HG02571 (cell line): ENCODE results near the gene AKAP6.

Experiments used
- ATAC-seq: cut with Tn5 transposase; IDR thresholded peaks from one replicate; pipeline ENCODE4 v1.9.1; 2021; ENCODE audit warnings: mild to moderate bottlenecking, moderate library complexity; ENCODE audit not compliant: unreplicated experiment

The AKAP6 gene

DNA sequence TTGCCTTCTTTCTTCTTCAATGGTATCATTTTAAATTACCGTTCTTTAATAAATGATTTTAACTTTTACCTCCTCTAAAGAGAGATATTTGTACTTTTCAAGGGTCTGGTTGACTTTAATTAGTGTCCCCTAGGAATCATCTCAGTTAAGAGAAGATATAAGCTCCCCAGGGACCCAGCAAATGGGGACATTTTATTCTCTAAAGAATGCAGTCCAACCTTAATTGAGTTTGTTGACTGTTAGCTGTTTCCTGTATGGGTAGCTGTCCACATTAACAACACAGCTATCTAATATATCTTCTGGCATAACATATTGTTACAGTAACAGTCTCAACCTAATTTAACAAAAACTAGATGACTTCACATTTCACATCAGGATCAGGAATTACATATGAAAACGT, 368.0 kb downstream of the AKAP6 start:
- no peak for ATAC-seq

DNA sequence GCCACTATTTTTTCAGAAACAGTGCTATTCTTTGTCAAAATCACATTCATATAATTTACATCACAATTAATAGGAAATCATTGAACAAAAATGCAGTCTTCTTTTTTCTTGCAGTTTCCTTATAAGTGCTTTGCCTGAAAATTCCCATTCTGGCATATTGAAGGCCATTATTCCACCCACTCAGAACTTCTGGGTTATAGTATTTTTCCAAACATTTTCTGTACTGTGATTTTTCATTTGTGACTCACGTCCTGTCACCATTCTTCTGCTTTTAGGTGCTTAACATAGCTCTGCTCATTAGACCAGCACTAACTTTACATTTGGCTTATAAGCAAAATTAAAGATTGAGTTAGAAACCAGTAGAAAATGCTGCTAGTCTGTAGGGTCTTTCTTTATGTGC, 368.6 kb downstream of the AKAP6 start:
- no peak for ATAC-seq

DNA sequence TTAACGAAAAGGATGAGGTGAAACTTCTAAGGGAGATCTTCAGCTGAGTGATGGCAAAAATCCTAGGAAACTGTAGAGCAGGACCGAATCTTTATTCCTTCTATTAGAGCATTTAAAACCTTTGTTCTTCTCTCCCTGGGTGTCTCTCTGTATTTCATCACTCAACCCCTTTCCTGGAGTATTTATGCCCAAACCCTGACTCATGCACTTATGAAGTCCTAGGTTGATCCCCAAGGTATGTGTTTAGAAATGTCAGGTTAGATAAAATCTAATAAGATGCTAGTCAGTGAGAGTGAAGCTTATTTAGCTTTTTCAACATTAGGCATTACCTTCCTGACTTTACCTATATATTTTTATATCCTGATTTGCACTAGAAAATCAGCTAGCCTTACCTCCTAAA, 369.7 kb downstream of the AKAP6 start:
- ATAC-seq, result no peak

DNA sequence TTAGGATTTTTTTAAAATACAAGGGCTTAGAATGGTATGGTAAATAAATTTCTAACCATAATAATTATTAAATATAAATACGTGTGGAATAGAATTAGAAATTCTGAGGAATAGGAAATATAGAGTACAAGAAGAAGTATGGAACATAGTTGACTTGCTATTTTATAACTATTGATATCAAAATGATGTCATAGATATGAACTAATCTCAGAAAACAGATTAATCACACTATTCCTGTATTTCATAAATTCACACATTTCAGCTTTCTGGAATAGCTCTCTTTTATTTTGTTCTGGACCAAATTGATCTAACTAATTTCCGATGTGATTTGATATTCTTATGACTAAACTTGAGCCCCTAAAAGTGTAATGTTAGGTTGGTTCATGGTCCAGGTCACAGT, 372.4 kb downstream of the AKAP6 start:
- ATAC-seq, result no peak

DNA sequence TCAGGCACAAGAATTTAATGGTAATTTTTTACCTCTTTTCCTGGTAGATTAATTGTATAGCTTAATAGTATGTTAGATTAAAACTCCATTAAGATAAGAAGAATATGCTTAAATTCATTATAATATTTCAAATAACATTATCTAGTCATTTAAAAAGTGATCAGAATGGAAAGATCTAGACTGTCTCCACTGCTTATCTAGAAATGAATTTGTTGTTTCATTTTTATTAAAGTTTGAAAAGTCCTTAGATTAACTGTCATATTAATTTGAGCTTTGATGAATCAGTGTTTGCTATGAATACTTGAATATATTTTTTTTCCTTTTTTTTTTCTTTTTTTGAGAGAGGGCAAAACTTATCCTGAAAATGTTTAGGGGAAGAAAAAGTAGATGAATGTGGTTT, 373.0 kb downstream of the AKAP6 start:
- ATAC-seq, result no peak

DNA sequence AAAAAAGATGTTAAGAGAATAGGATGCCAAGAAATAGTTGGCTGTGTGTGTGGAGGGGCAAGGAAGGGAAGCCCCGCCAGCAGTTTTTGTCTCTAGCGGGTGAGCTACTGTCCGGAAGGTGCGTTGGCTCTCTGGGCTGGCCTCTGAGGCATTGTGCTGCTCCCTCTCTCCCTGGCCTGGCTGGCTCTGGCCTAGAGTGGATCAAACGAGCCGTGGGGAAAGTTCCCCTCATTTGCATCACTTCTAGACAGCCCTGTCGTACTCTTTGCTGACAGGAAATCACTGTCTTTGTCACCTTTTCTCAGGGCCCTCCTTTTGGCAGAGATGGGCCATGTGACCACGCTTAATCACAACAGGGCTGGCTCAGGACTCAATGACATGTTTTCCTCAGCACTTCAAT, 373.5 kb downstream of the AKAP6 start:
- peak; percentile 91 for ATAC-seq

DNA sequence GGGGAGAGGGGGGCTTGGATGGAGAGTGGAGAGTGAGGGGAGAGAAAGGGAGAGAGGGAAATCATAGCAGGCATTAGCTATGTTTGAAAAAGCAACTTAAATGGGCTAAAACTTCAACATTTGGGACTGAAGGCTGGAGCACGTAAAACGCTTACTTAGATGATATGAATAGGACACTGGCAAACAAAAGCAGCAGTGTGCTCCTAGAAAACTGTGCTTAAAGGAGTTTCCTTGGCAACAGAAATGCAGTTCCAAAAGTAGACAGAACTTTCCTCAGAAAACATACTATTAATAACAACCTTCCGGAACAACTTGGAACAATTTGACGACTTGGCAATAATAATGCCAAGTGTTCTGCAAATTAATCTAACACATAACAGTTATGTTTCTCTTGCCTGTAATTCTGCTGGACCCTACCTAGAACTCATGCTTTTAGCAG, 374.1 kb downstream of the AKAP6 start:
- ATAC-seq, result no peak

DNA sequence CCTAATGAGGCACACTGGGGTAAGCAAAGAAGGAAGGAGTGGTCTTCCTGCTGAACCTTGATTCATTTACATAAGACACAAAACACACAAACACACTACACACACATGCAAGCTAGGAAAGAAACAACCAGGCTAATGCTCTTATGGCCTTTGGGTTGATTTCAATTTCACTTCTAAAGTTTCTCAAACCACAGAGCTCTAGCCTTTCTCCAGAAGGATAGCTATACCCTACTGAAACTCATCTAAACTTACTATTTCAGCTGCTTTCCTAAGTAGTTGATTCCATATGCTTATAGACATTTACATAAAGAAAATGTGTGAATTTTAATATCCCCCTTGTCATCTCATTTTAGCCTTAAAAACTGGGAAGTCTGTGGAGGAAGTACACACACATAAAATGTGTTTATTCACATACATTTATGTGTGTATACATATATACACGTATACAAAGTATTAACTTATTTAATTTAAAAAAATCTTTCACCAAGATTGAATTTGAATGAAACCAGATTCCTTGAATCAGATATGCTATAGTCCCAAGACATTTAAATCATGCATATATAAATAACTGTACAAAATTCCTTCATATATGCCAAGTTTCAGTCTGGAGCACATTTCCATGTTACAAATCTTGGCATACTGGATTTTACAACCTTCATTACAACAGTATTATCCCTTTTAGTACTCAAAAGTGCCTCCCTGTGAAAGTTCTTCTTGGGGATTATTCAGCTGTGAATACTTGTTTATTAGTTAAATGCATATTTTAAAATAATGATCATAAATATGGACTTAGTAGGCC, 377.8 kb downstream of the AKAP6 start:
- ATAC-seq, result no peak

DNA sequence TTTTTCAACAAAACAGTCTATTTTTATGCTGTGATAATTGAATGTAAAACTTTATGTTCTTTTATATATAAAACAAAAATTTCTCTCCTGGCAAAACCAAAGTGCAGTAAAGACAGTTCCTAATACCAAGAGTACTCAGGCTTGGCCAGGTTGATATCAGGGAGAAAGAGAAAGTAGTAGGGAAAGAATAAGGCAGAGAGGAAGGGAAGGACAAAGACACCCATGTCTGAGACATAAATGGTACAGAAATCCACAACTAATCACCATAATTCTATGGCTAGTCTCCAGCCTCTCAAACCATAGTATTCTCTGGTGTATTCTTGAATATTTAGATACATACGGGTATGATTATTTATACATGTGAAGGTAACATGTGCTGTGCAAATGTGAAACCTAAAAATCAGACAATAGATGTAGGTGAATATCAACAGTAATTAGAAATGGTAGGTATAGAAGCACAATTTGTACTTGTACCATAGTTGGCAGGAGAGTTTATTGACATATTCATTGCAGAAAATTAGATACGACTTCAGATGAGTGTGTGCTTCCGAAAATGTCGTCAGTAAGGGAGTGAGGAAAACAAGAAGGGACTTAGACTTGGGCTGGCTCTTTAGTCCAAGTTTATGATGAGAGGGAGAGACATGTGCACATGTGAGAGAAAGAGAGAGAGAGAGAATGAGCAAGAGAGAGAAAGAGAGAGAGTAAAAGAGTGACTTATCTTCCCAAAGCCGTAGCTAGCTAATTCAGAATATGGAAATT, 378.8 kb downstream of the AKAP6 start:
- ATAC-seq, result no peak

DNA sequence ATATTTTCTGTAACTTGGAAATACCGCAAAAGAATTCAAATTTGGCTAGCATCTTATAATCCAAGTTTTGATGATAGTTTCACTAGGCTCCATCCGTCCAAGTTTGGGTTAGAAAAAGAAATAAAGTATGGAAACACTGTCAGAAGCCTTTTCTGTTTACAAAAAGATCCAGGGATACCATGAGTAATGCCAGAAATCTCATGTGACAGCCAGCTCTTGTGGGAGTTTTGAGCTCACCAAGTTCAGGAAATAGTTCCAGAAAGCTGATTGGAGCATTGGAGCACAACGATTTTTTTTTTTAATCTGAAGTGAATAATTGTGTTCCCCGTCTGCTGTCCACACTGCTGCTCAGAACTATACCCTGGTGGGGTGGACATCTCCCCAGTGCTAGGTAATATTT, 379.9 kb downstream of the AKAP6 start:
- no peak for ATAC-seq

DNA sequence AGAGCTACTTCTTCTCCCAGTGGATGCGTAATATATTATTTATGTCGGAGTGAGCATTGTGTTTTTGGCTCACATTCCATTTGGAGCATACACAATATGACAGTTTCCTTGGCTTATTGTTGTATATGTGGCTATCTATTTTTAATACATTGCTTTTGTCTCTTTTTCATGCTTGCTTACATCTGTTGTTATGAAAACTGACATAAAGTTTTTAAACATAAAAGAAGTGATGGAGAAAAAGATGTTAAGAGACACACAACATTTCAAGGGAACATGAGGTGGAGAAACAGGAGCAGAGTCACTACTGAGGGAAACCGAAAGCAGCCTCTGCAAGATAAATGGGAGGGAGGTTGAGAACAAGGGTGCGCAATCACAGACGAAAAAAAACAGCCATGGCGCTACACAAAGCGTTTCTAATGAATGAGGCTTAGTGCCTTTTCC, 381.2 kb downstream of the AKAP6 start:
- no peak for ATAC-seq

DNA sequence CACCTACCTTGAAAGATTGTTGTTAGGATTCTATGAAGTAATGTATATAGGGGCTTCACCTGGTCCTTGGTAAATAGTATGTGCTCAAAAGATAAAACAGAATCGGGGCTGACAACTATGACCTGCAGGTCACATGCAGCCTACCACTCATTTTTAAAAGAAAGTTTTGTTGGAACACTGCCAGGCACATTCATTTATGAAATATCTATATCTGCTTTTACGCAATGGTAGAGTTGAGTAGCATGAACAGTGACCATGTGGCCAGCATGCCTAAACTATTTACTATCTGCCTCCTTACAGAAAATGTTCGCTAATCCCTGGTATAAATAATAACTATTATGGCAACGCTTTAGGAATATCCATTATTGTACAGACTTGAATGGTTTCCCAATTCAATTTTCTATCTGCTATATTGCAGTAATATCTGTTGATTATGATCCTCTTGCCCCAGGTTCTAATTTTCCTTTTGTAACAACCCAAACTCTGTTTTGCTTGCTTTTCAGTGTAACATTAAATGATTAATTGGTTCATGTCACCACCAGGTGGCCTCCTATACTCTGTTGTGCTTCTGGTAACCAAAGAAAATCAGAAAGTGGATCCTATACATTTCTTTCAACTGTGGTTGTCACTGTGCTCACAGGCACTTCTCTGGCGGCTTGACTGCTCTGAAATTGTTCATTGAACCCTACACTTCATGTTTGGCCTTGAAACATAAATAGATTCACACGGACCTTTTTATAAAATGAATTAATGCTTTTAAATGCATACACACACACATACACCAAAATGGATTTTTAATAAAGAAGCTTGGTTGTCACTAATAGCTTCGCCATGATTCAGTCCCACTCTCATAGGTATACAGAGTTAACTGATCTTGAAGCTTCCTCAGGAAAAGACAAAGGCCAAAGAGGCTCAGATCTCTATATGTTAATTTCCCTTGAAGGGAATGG, 381.9 kb downstream of the AKAP6 start:
- no peak for ATAC-seq

DNA sequence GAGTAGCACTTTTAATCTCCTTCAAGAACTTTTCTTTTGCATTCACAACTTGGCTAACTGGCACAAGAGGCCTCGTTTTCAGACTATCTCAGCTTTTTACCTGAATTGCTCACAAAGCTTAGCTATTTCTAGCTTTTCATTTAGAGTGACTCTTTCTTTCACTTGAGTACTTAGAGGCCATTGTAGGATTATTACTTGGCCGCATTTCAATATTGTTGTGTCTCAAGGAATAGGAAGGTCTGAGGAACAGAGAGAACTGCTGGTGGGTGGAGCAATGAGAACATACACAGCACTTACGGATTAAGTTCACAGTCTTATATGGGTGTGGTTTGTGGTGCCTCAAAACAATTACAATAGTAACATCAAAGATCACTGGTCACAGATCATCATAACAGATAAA, 384.8 kb downstream of the AKAP6 start:
- ATAC-seq, result no peak

DNA sequence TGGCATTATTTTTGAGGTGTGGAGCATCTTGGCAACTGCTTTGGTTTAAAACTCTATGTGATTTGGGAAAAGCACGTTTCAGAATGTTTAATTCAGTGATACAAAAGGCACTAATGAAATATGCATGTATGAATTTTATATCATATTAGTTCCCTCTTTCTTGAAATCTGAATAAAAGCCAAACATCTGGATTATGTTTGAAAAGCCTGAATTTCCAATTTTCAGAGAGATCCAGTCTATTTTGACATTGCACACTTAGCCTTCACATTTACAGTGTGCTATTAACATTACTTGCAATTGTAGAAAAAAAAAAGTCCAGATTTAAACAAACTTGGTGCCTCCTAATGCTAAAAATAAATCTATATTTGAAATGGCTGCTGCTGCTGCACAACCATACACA, 390.5 kb downstream of the AKAP6 start:
- no peak for ATAC-seq

DNA sequence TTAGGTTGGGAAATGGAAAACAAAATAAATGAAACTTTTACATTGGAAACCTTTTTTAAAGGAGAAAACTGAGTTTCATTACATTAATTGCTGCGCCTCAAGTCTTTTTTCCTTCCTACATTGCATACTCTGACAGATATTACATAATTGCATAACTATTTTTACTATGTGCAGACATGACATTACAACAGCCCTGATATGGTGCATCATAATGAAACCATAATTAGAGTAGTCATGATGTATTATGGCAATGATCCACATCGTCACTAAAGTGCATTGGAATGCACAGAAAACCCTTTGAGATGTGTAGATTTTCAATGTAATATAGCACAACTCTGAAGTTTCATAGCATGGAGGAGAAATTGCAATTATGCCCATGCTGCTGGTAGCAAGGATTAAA, 391.8 kb downstream of the AKAP6 start:
- no peak for ATAC-seq

DNA sequence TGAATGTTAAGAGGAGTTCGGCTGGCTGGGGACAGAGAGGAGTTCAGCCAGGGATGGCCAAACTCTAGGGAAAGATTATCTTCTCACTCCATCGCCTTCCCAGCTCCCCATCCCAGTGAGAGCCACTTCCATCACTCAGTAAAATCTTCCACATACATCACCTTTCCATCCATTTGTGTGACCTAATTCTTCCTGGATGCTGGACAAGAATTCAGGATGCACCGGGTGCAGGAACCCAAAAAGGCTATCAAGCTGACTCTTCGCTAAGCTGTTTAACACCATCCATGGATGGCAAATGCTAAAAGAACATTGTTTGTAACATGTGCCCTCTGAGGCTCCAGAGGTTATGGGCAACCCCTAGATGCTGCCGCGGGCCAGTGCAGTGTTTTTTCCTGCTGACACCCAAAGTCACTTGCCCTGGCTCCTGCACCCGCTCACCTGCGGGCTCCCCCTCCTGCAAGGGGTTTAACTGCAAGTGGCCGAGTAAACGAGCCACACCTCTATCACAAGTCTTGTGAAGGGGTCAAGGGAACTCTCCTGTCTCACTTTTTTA, 393.6 kb downstream of the AKAP6 start:
- ATAC-seq, result no peak

DNA sequence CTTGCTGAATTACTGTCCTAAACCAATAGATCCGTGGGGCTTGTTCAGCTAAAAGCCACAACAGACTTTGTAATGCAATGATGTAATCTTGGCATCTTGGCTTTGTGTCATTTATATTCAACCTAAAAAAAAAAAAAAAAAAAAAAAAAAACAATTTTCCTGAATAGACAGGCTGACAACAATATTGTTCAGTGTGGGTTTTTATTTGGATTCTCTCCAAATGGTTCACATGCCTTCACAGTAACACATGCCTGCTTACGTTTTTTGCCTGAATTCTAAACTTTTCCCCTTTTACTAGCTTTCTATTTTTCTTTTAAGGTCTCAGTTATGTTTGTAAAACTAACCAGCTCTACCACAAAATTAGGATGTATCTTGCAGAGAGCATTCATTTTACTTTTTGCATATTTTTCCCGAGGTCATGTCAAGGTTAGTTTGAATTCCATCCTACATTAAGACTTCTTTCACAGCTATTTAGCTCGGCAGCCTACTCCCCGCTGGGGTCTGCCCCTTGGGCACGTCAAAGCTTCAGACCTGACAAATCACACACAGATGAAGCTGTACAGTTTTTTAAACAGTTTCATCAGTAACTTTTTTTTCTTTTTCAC, 395.9 kb downstream of the AKAP6 start:
- ATAC-seq, result no peak

DNA sequence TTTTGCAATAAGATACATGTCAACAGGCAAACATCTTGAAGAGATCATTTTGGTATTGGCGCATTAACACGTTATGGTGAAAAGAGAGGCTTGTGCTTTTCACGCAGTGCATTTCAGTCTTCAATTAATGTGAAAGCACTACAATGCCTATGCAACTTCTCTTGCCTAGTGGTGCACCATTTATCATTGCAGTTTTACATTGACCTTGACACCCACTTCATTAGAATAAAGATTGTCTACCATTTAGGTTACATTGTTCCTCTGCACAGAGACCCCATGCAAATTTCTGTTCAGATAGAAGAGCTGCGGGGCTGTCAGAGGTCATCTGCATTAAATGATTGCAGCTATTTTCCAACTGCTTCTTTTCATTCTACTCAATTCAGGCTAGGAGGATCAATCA, 397.4 kb downstream of the AKAP6 start:
- ATAC-seq, result no peak

DNA sequence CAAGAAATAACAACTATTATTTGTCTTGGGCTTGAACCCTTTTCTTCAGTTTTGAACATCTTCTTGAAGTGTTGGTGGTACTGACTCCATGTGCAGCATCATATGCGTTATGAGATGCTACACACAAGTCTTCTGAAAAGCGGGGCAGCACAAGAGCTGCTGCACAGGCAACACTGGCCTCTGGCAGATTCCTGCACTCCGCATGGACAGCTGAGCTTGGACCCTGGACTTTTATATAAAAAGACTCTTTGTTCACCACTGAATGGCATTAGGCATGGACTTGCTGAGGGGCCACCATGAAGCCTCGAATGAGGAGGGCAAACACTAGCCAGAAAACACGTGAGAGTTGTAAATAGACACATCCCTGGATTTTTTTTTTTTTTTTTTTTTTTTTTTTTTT, 398.7 kb downstream of the AKAP6 start:
- ATAC-seq, result no peak

DNA sequence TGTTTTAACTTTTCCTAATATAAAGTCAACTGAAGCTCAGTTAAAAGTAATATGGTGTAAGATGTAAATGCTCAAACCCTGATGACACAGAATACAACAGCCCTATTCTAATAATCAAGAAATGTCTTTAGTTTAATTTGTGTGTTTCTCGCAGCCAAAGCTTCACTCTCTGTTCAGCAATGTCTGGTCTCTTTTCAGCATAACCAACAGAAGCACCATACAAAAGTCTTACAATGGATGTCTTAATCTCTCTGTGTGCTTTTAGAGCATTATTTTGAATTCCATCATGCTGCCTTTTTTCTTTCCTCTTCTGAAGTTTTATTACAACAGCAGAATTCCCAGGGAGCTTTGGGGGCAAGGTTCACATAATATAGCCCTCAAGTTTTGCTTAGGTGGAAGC, 399.4 kb downstream of the AKAP6 start:
- no peak for ATAC-seq

DNA sequence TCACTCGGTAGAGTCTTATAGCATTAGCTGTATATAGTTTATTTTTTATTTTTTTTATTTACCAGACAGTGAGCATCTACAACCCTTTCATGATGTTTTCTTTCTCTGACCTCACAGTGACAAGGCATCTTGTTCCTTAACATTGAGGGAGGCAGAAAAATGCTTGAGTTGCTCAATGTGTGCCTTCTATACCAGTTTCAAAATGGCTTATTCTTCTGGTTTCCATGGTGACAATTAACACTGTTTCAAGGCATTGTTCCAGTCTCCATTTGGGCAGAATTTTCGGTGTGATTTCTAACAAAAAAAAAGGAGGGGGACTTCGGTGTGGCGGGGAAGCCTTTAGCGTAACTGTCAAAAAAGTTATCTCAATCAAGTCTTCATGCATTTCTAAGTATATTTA, 399.9 kb downstream of the AKAP6 start:
- ATAC-seq, result no peak
